ENCODE measurements around the gene KCP. TPM values are rescaled to one million over a fixed set of nuclear protein-coding genes. Genes with fewer than 3 reads are reported as not detected.

Gene KCP
- total and polyA plus RNA-seq, 10 of the 15 experiments (the other 5 are each of a cell fraction or from before 2014, with no cell fraction given), result 0.05 to 7.8 (median 2.5) TPM

DNA sequence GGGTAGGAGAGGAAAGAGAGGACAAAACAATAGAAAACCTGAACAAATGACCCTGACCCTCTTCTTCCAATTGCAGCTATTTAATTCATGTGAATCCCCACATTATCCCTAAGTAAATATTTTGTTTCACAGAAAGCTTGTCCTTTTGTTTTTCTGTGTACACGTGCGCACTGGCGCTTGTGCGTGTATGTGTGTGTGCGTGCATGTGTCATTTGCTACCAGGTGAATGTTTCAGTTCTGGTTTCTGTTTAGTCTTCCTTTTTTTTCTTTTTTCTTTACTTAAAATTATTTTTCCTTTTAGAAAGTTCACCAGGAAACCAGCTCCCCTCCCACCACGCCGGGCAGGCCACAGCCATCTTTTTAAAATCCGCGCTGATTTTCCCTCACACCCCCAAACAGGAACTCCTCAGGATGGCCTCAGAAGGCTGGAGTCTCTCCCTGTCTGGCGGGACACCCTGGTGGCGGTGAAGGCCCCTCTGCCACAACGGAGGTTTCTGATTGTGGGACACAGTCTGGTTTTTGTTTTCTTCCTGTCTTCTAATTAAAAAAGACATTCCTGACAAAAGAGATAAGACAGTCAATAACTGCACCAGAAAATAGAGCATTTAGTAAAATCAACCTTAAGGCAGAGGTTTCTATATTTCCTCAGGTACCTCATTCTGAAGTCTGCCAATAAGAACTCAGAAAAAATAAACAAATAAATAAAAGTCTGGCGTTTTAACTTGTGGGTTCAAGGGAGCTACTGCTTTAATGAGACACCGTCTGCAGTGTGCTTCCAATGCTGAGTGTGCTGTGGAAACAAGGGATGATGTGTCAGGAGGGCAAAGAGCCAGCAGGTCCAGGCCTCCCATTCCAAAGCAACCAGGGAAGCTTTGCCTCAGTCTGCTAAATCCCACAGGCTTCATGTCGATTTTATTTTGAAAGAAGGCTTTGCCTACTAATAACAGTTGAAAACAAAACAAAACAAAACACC, 44.6 kb upstream of the KCP start (continued):
- TF ChIP-seq, protein P1, sequence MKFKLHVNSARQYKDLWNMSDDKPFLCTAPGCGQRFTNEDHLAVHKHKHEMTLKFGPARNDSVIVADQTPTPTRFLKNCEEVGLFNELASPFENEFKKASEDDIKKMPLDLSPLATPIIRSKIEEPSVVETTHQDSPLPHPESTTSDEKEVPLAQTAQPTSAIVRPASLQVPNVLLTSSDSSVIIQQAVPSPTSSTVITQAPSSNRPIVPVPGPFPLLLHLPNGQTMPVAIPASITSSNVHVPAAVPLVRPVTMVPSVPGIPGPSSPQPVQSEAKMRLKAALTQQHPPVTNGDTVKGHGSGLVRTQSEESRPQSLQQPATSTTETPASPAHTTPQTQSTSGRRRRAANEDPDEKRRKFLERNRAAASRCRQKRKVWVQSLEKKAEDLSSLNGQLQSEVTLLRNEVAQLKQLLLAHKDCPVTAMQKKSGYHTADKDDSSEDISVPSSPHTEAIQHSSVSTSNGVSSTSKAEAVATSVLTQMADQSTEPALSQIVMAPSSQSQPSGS (IDR thresholded peaks at IDR 0.05; ENCODE audit: low read length), result peak; percentile 71
- TF ChIP-seq SIN3A (IDR thresholded peaks at IDR 0.05; ENCODE audit: low read depth, low read length), result peak; percentile 56; the same call in 1 of the 2 replicates
- no peak for TF ChIP-seq ASH2L (IDR thresholded peaks at IDR 0.05; ENCODE audit: borderline replicate concordance, low read depth)
- TF ChIP-seq POU2F2 (IDR thresholded peaks at IDR 0.05; ENCODE audit: borderline replicate concordance, low read depth, low read length), result no peak
- TF ChIP-seq POLR2AphosphoS2 (IDR thresholded peaks at IDR 0.05; ENCODE audit: low read depth, low read length), result no peak
- TF ChIP-seq, protein P2, sequence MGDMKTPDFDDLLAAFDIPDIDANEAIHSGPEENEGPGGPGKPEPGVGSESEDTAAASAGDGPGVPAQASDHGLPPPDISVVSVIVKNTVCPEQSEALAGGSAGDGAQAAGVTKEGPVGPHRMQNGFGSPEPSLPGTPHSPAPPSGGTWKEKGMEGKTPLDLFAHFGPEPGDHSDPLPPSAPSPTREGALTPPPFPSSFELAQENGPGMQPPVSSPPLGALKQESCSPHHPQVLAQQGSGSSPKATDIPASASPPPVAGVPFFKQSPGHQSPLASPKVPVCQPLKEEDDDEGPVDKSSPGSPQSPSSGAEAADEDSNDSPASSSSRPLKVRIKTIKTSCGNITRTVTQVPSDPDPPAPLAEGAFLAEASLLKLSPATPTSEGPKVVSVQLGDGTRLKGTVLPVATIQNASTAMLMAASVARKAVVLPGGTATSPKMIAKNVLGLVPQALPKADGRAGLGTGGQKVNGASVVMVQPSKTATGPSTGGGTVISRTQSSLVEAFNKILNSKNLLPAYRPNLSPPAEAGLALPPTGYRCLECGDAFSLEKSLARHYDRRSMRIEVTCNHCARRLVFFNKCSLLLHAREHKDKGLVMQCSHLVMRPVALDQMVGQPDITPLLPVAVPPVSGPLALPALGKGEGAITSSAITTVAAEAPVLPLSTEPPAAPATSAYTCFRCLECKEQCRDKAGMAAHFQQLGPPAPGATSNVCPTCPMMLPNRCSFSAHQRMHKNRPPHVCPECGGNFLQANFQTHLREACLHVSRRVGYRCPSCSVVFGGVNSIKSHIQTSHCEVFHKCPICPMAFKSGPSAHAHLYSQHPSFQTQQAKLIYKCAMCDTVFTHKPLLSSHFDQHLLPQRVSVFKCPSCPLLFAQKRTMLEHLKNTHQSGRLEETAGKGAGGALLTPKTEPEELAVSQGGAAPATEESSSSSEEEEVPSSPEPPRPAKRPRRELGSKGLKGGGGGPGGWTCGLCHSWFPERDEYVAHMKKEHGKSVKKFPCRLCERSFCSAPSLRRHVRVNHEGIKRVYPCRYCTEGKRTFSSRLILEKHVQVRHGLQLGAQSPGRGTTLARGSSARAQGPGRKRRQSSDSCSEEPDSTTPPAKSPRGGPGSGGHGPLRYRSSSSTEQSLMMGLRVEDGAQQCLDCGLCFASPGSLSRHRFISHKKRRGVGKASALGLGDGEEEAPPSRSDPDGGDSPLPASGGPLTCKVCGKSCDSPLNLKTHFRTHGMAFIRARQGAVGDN (IDR thresholded peaks at IDR 0.05), result peak; percentile 87
- TF ChIP-seq, protein P3, sequence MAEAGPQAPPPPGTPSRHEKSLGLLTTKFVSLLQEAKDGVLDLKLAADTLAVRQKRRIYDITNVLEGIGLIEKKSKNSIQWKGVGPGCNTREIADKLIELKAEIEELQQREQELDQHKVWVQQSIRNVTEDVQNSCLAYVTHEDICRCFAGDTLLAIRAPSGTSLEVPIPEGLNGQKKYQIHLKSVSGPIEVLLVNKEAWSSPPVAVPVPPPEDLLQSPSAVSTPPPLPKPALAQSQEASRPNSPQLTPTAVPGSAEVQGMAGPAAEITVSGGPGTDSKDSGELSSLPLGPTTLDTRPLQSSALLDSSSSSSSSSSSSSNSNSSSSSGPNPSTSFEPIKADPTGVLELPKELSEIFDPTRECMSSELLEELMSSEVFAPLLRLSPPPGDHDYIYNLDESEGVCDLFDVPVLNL (IDR thresholded peaks at IDR 0.05; ENCODE audit: low read depth, low read length), result peak; percentile 36; the same call in 1 of the 2 replicates
- TF ChIP-seq, protein P4, sequence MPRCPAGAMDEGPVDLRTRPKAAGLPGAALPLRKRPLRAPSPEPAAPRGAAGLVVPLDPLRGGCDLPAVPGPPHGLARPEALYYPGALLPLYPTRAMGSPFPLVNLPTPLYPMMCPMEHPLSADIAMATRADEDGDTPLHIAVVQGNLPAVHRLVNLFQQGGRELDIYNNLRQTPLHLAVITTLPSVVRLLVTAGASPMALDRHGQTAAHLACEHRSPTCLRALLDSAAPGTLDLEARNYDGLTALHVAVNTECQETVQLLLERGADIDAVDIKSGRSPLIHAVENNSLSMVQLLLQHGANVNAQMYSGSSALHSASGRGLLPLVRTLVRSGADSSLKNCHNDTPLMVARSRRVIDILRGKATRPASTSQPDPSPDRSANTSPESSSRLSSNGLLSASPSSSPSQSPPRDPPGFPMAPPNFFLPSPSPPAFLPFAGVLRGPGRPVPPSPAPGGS (IDR thresholded peaks at IDR 0.05; ENCODE audit: borderline replicate concordance, insufficient read depth, low read depth, low read length, poor library complexity, severe bottlenecking), result no peak
- TF ChIP-seq RAD21 (IDR thresholded peaks at IDR 0.05; ENCODE audit: insufficient read depth, low read depth, low read length), result no peak
- no peak for TF ChIP-seq HCFC1 (IDR thresholded peaks at IDR 0.05; ENCODE audit: low read length)
- no peak for TF ChIP-seq ZNF274 (IDR thresholded peaks at IDR 0.05; ENCODE audit: insufficient read depth, insufficient read length)
- TF ChIP-seq RAD51 (IDR thresholded peaks at IDR 0.05), result peak; percentile 81
- TF ChIP-seq HDGF (IDR thresholded peaks at IDR 0.05), result no peak
- no peak for TF ChIP-seq ZNF24 (IDR thresholded peaks at IDR 0.05)
- peak; percentile 77 for TF ChIP-seq FOXM1 (IDR thresholded peaks at IDR 0.05; ENCODE audit: low read depth, low read length)
- TF ChIP-seq, protein P5, sequence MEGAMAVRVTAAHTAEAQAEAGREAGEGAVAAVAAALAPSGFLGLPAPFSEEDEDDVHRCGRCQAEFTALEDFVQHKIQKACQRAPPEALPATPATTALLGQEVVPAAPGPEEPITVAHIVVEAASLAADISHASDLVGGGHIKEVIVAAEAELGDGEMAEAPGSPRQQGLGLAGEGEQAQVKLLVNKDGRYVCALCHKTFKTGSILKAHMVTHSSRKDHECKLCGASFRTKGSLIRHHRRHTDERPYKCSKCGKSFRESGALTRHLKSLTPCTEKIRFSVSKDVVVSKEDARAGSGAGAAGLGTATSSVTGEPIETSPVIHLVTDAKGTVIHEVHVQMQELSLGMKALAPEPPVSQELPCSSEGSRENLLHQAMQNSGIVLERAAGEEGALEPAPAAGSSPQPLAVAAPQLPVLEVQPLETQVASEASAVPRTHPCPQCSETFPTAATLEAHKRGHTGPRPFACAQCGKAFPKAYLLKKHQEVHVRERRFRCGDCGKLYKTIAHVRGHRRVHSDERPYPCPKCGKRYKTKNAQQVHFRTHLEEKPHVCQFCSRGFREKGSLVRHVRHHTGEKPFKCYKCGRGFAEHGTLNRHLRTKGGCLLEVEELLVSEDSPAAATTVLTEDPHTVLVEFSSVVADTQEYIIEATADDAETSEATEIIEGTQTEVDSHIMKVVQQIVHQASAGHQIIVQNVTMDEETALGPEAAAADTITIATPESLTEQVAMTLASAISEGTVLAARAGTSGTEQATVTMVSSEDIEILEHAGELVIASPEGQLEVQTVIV (IDR thresholded peaks at IDR 0.05; ENCODE audit: borderline replicate concordance, partially characterized antibody), result no peak
- TF ChIP-seq IRF4 (IDR thresholded peaks at IDR 0.05; ENCODE audit: low read depth, low read length), result peak; percentile 85

All from GM12878 (cell line).